ENCODE measurements around the gene PPIL1. TPM values are rescaled to one million over a fixed set of nuclear protein-coding genes. Genes with fewer than 3 reads are reported as not detected.
A peak's percentile ranks its signal among the peaks of the same experiment; 100 is the strongest.

PPIL1 gene
- total RNA-seq, 1 donor from 2014 or later: 20.4 TPM

DNA sequence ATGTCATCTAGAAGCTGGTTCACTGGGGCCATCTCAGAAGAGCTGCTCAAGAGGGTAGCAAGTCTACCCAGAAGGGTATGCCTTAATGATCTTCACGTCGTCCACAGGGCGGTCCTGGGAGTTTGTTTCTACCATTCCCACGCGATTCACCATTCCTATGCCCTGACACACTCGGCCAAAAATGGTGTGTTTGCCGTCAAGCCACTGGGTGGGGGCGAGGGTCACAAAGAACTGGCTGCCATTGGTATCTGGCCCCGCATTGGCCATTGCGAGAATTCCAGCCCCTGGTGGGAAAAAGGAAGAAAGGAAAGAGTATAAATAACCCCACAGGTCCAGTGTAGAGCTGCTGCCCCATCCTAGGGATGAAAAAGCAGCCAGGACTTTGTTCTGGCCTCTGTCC, 18.9 kb downstream of the PPIL1 start:
- no peak for DNase-seq (ENCODE audit: low read depth in 2 of 2)

DNA sequence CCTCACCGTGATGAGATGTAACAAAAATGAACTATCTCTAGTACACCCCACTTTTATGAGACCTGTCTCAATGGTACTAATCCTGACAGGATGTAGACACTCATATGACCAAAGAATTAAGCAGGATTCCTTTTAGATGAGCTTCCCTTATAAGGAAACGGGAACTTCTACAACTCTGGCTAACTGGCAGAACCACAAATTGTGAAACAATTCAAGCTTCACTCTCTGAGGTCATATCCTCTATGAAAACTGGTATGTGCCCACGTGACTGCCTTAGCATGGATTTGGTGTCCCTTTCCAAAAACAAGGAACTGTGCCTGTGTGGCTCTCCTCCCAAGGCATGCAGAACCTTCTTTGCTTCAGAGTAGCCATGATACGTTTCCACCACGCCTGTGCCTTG, 21.3 kb downstream of the PPIL1 start:
- peak; percentile 57 to 69 for DNase-seq (ENCODE audit: low read depth in 2 of 2)

DNA sequence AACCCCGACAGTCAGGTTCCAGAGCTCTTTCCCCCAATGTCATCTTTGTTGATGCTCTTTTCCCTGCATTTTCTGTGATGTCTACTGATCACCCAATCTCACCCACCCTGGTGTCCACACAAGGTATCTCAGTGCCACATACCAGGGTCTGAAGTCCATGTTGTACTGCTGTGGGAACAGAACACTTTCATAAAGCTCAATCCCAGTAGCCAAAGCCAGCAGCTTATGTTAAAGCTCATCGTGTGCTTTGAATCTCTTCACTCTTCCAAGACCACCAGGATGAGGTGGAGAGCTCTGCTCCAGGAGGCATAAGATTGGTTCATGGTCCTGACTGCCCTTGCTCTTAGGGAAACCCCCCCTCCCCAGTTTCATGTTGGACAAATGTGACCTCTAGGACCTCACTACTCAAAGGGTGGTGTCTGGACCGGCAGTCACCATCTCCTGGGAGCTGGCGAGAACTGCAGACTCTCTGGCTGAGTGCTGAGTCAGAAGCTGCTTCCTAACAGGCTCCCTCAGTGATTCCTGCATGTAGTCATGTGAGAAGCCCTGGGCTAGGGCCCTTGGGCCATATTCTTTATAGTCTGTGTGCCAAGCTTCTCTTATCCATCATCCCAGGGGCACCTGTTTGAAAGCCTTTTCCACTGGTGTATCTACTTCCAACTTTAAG, 22.0 kb downstream of the PPIL1 start:
- peak in 1 of 2 donors; percentile 81 for DNase-seq (ENCODE audit: low read depth in 2 of 2)

DNA sequence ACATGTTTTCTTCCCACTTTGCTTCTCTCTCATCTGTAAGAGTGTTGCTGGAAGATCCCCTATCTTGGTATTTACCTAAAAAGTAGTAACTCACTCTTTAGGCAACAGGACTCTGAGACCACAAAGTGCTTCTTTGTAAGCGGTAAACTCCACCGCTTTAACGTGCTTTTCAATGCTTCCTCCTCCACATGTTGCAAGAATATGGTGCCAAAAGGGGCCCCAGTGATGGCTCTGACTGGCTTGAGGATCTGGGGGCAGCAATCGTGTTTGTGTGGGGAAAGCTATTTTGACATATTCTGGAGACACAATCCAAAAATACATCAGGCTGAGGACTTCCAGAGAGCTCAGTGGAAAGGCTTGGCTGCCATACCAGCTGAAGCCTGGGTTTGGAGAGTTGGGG, 23.0 kb downstream of the PPIL1 start:
- DNase-seq (ENCODE audit: low read depth in 2 of 2): no peak

DNA sequence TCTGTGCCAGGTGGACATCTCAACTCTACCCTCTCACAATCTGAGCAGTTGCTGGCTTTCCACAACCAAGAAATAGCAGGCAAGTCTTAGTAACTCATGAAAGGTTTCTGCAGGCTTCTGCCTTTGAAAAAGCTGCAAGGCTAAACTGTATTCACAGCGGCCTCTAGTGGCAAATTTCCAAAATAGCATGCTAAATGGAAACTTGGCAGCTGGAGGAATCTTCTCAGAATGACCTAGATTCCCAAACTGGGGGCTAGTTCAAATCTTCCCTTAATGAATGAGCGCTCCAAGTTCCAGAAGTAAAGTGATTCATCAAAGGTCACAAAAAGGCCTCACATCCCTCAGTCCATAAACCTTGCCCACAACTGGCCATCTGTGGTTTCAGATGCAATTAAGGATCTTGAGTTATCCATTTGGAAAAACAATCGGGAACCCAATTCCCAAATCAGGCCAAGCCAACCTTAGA, 23.4 kb downstream of the PPIL1 start:
- DNase-seq (ENCODE audit: low read depth in 2 of 2): peak; percentile 78 to 79

DNA sequence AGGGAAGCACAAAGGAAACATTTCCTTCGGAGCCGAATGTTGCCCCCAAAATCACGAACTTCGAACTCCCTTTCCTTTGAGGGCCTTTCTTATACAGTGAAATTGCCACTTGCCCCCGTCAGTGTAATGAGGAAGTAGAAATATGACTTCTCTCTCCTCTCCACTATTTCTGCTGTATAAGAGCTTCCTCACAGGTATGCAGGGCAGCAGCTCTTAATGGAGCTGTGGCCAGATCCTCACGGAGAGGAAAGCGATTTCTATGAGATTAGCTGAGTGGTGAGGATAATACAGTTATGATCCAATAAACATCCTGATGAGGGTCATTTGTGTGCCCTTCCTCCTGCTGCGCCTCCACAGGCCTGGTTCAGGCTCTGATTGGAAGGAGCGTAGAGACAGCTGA, 24.6 kb downstream of the PPIL1 start:
- no peak for DNase-seq (ENCODE audit: low read depth in 2 of 2)

DNA sequence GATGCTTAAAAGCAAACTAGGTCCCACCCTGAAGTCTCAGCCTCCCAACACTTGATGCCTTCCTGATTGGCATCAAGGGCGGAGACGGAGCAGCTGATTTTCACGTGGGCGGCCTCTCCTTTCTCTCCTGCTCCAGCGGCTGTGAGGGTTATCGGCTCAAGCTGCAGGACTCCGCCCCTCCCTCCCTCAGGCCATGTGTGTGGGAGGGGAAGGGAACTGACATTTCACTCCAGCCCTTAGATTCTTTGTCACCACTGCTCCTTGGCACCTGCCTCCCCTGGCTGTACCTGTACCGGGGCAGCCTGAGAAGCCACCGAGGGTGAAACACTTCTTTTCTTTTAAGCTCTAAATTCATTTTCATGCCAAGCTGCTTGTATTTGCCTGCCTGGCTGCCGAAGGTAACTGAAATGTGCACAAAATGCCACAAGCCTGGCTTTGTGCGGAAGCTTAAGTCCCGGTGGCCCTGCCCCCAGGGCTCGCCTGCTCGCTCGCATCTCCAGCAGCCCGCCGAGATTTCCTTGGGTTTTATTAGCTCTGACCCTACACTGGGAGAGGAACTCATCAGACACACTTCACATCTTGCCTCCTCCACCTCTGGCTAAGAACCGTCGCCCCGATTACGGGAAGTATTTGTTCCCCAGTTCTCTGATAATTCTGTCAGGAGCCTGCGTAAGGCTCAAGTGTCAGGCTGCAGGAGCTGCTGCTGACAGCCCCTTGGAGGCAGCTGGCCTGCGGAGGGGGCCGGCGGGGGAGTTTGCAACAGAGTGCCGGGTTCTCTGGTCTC, 25.8 kb downstream of the PPIL1 start:
- no peak for DNase-seq (ENCODE audit: low read depth in 2 of 2)

DNA sequence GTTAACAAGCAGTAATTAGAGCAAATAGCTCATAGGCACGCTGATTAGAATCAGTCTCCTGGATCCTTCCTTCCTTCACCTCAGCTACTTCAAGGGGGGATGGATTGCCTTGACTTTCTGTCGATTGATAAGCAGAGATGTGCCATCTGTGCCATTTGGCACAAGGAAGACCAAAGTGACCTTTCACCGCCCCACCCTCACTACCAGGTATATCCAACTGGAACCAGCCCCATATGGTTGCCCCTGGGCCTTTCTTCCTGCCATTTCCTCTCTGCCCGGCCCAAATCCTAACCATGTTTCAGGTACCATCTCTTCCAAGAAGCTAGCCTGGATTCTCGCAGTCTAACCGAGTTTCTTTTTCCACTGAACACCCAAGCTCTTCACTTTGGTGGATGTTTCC, 26.6 kb downstream of the PPIL1 start:
- DNase-seq (ENCODE audit: low read depth in 2 of 2): no peak

DNA sequence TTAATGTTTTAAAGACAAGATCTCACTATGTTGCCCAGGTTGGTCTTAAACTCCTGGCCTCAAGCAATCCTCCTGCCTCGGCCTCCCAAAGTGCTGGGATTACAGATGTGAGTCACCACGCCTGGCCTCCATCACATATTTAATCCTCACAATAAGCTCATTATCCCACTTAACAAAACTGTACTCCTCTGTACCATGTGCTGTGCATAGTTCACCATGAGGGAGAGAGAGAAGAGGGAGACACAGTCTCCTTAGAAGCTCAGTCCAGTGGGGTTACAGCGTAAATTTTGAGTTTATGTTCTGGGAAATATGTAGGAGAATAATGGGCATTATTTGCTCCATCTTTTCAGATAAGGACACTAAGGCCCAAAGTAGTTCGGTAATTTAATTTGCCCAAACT, 27.5 kb downstream of the PPIL1 start:
- no peak for DNase-seq (ENCODE audit: low read depth in 2 of 2)

DNA sequence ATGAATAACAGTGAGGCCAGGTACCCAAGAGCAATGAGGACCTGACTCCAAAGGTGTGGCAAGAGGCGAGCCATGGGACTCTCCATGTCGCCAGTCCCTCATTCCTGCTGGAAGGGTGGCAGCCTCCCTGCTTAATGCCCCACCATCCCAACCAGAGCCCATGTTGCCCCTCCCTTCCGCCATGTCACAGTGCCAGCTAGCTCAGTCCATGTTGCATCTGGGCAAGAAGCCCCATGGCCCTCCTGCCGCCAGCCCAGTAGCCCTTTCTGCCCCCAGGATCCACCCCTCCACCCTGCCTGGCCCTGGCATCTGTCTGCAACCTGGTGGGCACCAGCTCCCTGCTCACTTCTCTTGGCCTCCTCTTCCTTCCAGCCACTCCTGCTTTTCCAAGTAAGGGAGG, 29.4 kb downstream of the PPIL1 start:
- DNase-seq (ENCODE audit: low read depth in 2 of 2): no peak

DNA sequence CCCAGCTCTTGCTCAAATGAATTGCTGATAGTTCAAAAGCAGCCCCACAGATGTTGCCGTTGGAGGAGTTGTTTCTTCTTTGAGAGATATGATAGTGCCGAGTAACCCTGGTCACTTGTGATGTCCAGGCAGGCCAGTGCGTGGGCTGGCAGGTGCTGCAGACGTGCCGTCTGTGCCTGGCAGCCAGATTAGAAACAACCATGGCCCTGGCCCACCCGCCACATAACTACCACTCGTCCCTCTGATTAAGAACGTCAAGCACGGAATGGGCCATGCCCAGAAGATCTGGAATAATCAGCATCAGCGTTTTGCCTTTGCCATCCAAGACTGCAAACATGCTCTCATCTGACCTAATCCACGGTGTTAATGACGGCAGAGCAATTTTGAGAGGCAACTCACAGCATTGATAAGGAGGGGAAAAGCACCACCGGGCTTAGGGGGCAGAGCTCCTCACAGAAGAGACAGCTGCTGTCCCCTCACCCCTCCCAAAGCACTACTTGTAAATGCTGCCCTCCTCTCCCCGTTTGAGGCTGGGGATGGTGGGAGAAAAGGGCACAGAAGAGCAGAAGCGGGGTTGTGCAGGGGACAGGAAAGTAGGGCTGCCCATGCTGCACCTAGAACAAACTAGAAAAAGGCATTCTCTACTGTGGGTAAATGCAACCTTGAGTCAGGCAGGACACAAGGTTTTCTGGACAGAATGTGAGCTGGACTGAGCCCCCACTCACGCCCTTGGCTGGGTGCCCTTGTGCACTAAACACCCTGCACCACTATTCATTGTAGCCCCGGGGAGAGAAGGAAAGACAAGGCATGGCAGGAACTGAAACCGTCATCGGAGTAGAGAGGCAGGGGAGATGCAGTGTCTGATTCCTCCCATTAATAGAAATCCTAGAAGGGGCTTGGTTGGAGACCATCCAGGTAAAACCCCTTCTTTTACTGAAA, 30.1 kb downstream of the PPIL1 start:
- DNase-seq (ENCODE audit: low read depth in 2 of 2): no peak

DNA sequence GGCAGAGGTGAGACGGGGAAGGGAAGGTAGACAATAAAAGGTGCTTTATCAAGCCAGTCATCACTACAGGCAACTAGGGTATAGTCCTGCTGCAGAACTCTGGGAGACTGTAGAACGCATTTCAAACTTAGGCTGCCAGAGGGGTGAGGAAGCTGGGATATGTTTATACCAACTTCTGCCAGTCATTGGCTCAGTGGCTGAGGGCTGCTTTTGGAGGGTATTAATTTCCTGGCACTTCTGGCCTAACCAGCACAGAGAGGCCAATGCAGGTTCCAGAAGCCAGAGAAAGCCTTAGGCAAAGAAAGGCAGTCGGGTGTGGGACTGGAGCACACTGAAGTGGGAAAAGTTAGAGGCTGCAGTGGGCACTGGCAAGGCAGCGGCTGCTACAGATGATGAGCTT, 31.4 kb downstream of the PPIL1 start:
- DNase-seq (ENCODE audit: low read depth in 2 of 2): no peak

DNA sequence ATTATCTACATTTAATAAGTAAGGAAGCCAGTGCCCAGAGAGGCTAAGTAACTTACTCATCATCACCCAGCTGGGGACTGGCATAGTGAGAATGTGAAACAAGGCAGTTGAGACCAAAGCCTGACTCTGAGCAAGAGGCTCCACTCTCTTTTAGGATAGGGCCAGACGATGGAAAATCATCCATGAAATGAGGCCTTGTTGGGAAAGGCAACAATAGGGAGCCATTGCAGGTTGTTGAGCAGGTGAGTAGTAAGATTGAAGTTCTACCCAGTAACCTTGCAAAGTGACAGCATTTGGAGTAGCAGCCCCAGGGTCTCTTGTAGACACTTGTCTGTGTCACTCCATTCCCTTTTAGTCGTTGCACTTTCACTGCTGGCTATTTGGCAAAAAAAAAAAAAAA, 32.8 kb downstream of the PPIL1 start:
- no peak for DNase-seq (ENCODE audit: low read depth in 2 of 2)

DNA sequence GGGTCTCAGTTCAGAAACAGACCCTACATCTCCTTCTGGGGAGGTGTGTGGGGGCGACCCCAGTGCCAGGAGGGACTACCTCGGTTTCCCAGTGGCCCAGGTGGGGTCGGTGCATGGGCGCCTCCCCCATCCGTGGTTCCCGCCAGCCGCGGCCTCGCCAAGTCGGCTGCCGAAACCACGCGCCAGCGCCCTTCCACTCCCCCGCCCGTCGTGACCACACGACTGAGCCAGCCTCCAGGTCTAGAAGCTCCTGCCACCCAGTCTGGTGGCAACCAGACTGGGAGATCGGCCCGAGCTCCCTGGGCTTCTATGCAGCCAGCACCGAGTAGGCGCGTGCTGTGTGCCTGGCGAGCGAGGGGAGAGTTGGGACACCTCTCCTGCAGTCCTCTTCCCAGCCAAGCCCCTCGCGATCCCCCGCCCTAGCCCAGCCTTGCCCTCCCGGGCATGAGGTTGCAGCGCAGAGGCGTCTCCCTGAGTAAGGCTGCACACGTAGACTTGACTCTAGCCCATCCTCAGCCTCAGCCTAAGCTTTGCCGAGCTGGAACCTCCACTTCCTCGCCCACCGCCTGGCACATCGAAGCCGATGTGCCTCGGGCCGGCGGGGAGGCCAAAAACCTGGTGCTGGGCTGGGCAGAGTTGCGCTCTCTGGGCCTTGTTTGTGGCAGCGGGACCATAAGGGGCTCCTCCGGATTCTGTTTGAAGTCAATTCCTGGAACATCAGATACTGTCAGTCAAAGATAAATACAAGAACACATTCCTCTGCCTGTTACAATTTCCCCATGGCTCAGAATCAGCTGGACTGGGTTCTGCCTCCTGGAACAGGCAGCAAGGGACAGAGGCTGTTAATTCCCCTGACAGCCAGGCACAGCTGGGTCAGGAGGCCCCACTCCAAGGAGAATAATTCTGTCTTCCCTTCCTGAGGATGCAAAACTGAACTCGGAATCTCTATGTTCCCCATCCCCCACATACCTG, 33.9 kb downstream of the PPIL1 start:
- DNase-seq (ENCODE audit: low read depth in 2 of 2): no peak

DNA sequence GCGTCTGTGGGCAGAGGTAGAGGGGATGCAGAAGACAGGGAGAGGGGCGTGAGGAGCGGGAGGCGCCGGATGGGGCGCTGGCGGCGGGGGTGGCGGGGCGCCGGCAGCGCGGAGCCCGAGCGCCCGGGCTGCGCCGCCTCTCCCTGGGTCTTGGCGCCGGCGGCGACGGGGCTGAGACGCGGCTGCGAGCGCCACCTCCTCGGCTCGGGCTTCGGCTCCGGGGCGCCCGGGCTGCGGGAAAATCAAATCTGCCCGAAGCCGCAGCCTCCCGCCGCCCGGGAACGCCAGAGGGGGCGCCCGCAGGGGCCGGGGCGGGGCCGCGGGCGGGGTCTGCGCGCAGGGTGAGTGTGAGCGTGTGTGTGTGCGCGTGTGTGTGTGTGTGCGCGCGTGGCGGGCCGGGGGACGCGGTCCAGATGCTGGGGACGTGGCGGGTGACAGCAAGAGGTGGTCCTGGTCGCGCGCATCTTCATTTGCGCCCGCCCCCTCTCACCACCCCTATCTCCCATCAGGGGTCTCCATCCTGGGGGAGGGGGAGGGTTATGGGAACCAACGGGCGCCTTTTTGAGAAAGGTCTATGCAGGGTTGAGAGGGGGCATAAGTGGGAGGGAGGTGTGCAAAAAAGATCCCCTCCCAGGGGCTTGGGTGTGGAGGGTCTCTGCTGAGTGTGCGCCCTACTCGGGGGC, 34.7 kb downstream of the PPIL1 start:
- DNase-seq (ENCODE audit: low read depth in 2 of 2): peak; percentile 49 to 62

DNA sequence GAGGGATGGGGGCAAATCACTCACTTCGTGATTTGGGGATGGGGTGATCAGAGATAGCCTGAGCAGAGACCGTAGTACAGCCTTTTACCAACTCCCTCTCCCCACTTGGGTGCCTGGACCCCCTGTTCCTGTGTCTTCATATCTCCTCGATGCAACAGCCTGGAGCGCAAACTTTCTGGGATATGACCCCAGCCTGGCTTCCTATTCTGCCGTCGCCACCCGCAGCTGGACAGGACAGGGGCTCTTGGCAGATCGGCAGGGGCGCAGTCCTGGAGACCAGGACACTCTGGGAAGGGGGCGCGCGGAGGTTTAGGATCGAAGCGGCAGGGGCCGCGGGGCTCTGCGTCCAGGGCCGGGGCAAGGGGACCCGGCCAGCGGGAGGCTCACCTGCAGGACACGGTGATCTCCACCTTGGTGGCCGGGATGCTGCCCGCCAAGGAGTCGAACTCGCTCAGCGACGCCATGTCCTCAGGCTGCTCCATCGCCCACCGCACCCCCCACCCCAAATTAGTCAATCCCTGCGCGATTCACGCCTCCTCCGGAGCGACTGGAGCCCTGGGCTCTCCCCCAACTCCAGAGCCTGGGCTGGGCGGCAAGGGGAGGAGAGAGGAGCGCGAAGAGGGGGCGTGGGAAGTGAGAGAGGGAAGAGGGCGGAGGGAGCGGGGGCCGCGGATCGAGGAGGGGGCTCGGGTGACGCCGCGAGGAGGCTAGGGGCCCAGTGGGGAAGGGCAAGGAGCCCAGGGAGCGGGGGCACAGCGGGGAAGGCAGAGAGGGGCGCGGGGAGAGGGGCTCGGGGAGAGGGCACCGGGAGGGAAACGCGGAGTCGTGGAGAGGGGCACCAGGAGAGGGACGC, 35.5 kb downstream of the PPIL1 start, which contains the start of gene CPNE5:
Gene CPNE5 (minus strand): TSS at position 549 of the 853 bp plus-strand sequence. CDS start 67 bp downstream, at position 482.
- DNase-seq (ENCODE audit: low read depth in 2 of 2): no peak

DNA sequence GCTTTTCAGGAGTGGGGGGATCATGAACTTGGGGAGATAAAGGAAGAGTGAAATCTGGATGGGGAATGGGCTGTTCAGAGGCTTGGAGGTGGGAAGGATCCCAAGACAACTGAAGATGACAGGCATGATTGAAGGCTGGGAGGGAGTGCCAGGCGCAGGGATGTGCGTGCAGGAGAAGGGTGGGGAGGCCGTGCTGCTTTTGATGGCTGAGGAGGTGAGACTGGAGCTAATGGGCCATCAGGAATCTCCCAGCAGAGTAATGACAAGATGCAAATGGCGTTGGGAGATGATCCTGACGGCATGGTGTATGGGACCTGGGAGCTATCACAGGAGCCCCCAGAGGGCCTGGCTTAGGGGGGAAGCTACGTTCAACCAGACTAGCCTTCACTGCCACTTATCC, 36.9 kb downstream of the PPIL1 start:
- no peak for DNase-seq (ENCODE audit: low read depth in 2 of 2)

DNA sequence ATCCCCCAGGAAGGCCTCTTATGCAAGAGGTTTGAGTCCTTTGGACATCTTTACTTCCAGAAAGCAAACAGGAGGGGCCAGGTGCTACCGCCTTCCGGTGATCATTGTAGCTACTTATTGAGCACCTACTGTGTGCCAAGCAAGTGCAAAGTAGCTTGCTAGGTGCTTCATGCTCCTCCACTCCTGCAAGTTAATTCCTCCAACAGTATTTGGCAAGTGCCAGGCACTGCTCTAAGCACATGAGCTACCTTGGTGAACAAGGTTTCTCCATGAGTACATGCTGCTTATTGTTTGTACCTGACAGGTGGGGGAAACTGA, 37.6 kb downstream of the PPIL1 start:
- no peak for DNase-seq (ENCODE audit: low read depth in 2 of 2)
